MM.1S (cell line): ENCODE data around the gene CX3CL1.

Source experiments
- EZH2 ChIP-seq: fragments of 300-600 bp; sonication (generic); optimal IDR thresholded peaks from 2 replicates; pipeline ENCODE3; 2017; ENCODE audit warnings: low read depth, mild to moderate bottlenecking, antibody characterized with exemption, low read length, mixed read lengths
- EZH2phosphoT487 ChIP-seq: fragments of 300-600 bp; sonication (generic); IDR thresholded peaks from 2 replicates; pipeline ENCODE4 v1.6.1; 2018; ENCODE audit warnings: antibody characterized with exemption, low read length
- TF ChIP-seq, protein P1 (sequence below): fragments of 300-600 bp; sonication (generic); IDR thresholded peaks from 2 replicates; pipeline ENCODE4 v1.5.1; 2016; ENCODE audit warnings: antibody characterized with exemption, low read length, mixed read lengths

DNA sequence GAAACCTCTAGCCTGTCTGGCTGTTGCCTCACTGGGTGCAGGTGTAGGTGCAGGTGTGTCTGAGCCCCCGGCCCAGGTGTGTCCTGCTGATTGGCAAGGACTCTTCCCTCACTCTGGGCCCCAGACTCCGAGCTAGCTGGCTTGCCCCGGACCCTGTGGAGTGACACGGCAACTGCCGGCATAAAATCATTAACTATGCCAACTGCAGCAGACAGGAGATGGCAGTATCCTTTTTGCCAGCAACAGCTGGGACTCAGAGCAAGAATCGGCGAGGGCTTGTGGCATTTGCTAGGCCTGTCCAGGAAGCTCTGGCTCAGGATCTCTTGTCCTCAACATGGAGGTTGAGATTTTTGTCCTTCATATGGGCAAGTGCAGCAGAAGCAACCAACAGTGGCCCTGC is 54.1 kb downstream of the CX3CL1 start:
- TF ChIP-seq, protein P1, sequence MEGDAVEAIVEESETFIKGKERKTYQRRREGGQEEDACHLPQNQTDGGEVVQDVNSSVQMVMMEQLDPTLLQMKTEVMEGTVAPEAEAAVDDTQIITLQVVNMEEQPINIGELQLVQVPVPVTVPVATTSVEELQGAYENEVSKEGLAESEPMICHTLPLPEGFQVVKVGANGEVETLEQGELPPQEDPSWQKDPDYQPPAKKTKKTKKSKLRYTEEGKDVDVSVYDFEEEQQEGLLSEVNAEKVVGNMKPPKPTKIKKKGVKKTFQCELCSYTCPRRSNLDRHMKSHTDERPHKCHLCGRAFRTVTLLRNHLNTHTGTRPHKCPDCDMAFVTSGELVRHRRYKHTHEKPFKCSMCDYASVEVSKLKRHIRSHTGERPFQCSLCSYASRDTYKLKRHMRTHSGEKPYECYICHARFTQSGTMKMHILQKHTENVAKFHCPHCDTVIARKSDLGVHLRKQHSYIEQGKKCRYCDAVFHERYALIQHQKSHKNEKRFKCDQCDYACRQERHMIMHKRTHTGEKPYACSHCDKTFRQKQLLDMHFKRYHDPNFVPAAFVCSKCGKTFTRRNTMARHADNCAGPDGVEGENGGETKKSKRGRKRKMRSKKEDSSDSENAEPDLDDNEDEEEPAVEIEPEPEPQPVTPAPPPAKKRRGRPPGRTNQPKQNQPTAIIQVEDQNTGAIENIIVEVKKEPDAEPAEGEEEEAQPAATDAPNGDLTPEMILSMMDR = no peak
- no peak for TF ChIP-seq EZH2
- TF ChIP-seq EZH2phosphoT487 = no peak
